Activated T-cell treated with anti-CD3 and anti-CD28 coated beads, Interleukin-2, amount 50 U/mL, for 4 hours (primary cell): ENCODE measurements around the gene SLC24A1. TPM values are rescaled to one million over a fixed set of nuclear protein-coding genes. Genes with fewer than 3 reads are reported as not detected.
"Not testable (repeated sequence)": the region's sequence is repeated elsewhere in the genome, so short reads cannot be mapped to it uniquely, and the experiment has no call there.

Experiments used
- ATAC-seq, 2 donors: fragments of 200-7000 bp; cut with Tn5 transposase; one replicate each; pipeline ENCODE4 v1.10.0; 2021
- DNase-seq: peaks from one replicate; pipeline ENCODE4 v3.0.0-alpha.2; 2020
- H3K27me3 Mint-ChIP-seq: one replicate; pipeline ENCODE4 v1.8.0; 2021; ENCODE audit warnings: low read depth, mixed read lengths
- H3K36me3 Mint-ChIP-seq: one replicate; pipeline ENCODE4 v1.8.0; 2022; ENCODE audit warnings: mixed read lengths; ENCODE audit not compliant: insufficient read depth
- H3K4me1 Mint-ChIP-seq: one replicate; pipeline ENCODE4 v1.8.0; 2021; ENCODE audit warnings: low read depth, mixed read lengths
- H3K4me3 Mint-ChIP-seq: one replicate; pipeline ENCODE4 v1.8.0; 2021; ENCODE audit warnings: mild to moderate bottlenecking, moderate library complexity, mixed read lengths
- H3K9me3 Mint-ChIP-seq: one replicate; pipeline ENCODE4 v1.8.0; 2021; ENCODE audit warnings: mixed read lengths
- total RNA-seq, 3 donors: library from RNA; stranded (reverse); gene quantifications; one replicate each; pipeline ENCODE4 v1.2.1, GENCODE V29; 2021

The SLC24A1 gene
- total RNA-seq, 3 donors from 2014 or later = 3.2 to 3.4 (median 3.3) TPM

- peak; percentile 99 for ATAC-seq
- no peaks in the 10 kb centered on the region for H3K9me3 Mint-ChIP-seq
- peak within 1 kb of the TSS; percentile 91 for H3K4me3 Mint-ChIP-seq
- peaks cover 26% of the 10 kb centered on the region for H3K4me1 Mint-ChIP-seq
- H3K36me3 Mint-ChIP-seq = peaks cover 3% of the 10 kb centered on the region
- no peaks in the 10 kb centered on the region for H3K27me3 Mint-ChIP-seq
- peak; percentile 93 for DNase-seq
Observed at GRCh38 chr15:65610871-65611718, 10.6 kb upstream of the SLC24A1 start, which contains the start of gene INTS14. Gene INTS14 (minus strand): TSS chr15:65611131. CDS start chr15:65607380, 3,751 bp downstream.

- no peak for ATAC-seq
- no peaks in the 10 kb centered on the region for H3K27me3 Mint-ChIP-seq
- H3K36me3 Mint-ChIP-seq = peaks cover 3% of the 10 kb centered on the region
- DNase-seq = no peak
- H3K4me1 Mint-ChIP-seq = peaks cover 26% of the 10 kb centered on the region
- no peaks in the 10 kb centered on the region for H3K9me3 Mint-ChIP-seq
- peak overlapping the region; percentile 91 for H3K4me3 Mint-ChIP-seq
Observed at GRCh38 chr15:65611888-65612615, 9.7 kb upstream of the SLC24A1 start.

GRCh38 chr15:65612616-65612946 is 9.2 kb upstream of the SLC24A1 start:
- ATAC-seq = no peak
- Mint-ChIP-seq H3K36me3 (no peaks in the 10 kb centered on the region), H3K4me3 (peak overlapping the region; percentile 91), H3K27me3 (no peaks in the 10 kb centered on the region), H3K4me1 (peaks cover 26% of the 10 kb centered on the region), H3K9me3 (no peaks in the 10 kb centered on the region)
- DNase-seq = no peak

GRCh38 chr15:65612949-65613744 is 8.6 kb upstream of the SLC24A1 start:
- Mint-ChIP-seq H3K4me3 (no peak overlapping the region), H3K27me3 (no peaks in the 10 kb centered on the region), H3K9me3 (no peaks in the 10 kb centered on the region), H3K36me3 (no peaks in the 10 kb centered on the region), H3K4me1 (peaks cover 26% of the 10 kb centered on the region)
- no peak for DNase-seq
- ATAC-seq = no peak

GRCh38 chr15:65615887-65616286 is 5.9 kb upstream of the SLC24A1 start:
- H3K27me3 Mint-ChIP-seq, ATAC-seq, H3K9me3 Mint-ChIP-seq, H3K4me3 Mint-ChIP-seq, H3K36me3 Mint-ChIP-seq, DNase-seq: not testable (repeated sequence)
- H3K4me1 Mint-ChIP-seq = peaks cover 17% of the 10 kb centered on the region

- Mint-ChIP-seq H3K27me3 (no peaks in the 10 kb centered on the region), H3K4me1 (no peaks in the 10 kb centered on the region), H3K36me3 (peaks cover 6% of the 10 kb centered on the region), H3K4me3 (no peak overlapping the region), H3K9me3 (no peaks in the 10 kb centered on the region)
- ATAC-seq (no peak), DNase-seq (no peak)
Observed at GRCh38 chr15:65618560-65619109, 3.1 kb upstream of the SLC24A1 start.

GRCh38 chr15:65619626-65620290 is 2.0 kb upstream of the SLC24A1 start:
- ATAC-seq (no peak), DNase-seq (no peak)
- Mint-ChIP-seq H3K4me1 (no peaks in the 10 kb centered on the region), H3K36me3 (peaks cover 12% of the 10 kb centered on the region), H3K27me3 (no peaks in the 10 kb centered on the region), H3K9me3 (no peaks in the 10 kb centered on the region), H3K4me3 (no peak overlapping the region)

- DNase-seq (no peak), ATAC-seq (no peak)
- H3K36me3 Mint-ChIP-seq = peaks cover 17% of the 10 kb centered on the region
- H3K27me3 Mint-ChIP-seq = no peaks in the 10 kb centered on the region
- no peaks in the 10 kb centered on the region for H3K4me1 Mint-ChIP-seq
- no peak overlapping the region for H3K4me3 Mint-ChIP-seq
- no peaks in the 10 kb centered on the region for H3K9me3 Mint-ChIP-seq
Observed at GRCh38 chr15:65620833-65621232, 905 bp upstream of the SLC24A1 start.

GRCh38 chr15:65623103-65623502 is 1.4 kb downstream of the SLC24A1 start:
- Mint-ChIP-seq H3K4me3 (no peak overlapping the region), H3K36me3 (peaks cover 17% of the 10 kb centered on the region), H3K4me1 (no peaks in the 10 kb centered on the region), H3K9me3 (no peaks in the 10 kb centered on the region), H3K27me3 (no peaks in the 10 kb centered on the region)
- DNase-seq = no peak
- ATAC-seq = no peak

GRCh38 chr15:65626856-65627255 is 5.1 kb downstream of the SLC24A1 start:
- H3K9me3 Mint-ChIP-seq = no peaks in the 10 kb centered on the region
- ATAC-seq (no peak), DNase-seq (no peak)
- H3K4me3 Mint-ChIP-seq = no peak overlapping the region
- H3K36me3 Mint-ChIP-seq = peaks cover 12% of the 10 kb centered on the region
- peaks cover 9% of the 10 kb centered on the region for H3K4me1 Mint-ChIP-seq
- H3K27me3 Mint-ChIP-seq = no peaks in the 10 kb centered on the region

GRCh38 chr15:65629548-65629947 is 7.8 kb downstream of the SLC24A1 start:
- Mint-ChIP-seq H3K9me3 (no peaks in the 10 kb centered on the region), H3K27me3 (no peaks in the 10 kb centered on the region), H3K4me3 (no peak overlapping the region), H3K36me3 (peaks cover 6% of the 10 kb centered on the region), H3K4me1 (peaks cover 14% of the 10 kb centered on the region)
- ATAC-seq (no peak), DNase-seq (no peak)

- Mint-ChIP-seq H3K4me1 (peaks cover 14% of the 10 kb centered on the region), H3K9me3 (no peaks in the 10 kb centered on the region), H3K27me3 (no peaks in the 10 kb centered on the region), H3K36me3 (no peaks in the 10 kb centered on the region), H3K4me3 (no peak overlapping the region)
- ATAC-seq = no peak
- no peak for DNase-seq
Observed at GRCh38 chr15:65630760-65631159, 9.0 kb downstream of the SLC24A1 start.

GRCh38 chr15:65631503-65631902 is 9.8 kb downstream of the SLC24A1 start:
- DNase-seq (no peak), ATAC-seq (no peak)
- no peaks in the 10 kb centered on the region for H3K27me3 Mint-ChIP-seq
- peaks cover 14% of the 10 kb centered on the region for H3K4me1 Mint-ChIP-seq
- peak overlapping the region; percentile 48 for H3K4me3 Mint-ChIP-seq
- H3K36me3 Mint-ChIP-seq = no peaks in the 10 kb centered on the region
- no peaks in the 10 kb centered on the region for H3K9me3 Mint-ChIP-seq
